Ovary (tissue), 9 donors: ENCODE data around the gene LMO1. TPM values are rescaled to one million over a fixed set of nuclear protein-coding genes. Genes with fewer than 3 reads are reported as not detected.

Experiments used
- DNase-seq, 5 donors: peaks; one replicate each; pipeline ENCODE4 v3.0.0-alpha.2; 2019 to 2020
- H3K27ac ChIP-seq, 2 donors: fragments of 200-600 bp; one replicate each; pipeline versions ENCODE4 v1.5.1 to v1.8.0; 2019 to 2022
- H3K27me3 ChIP-seq: fragments of 200-600 bp; one replicate; pipeline ENCODE4 v1.8.0; 2022
- H3K36me3 ChIP-seq: fragments of 200-600 bp; sonication (generic); one replicate; pipeline ENCODE4 v1.5.1; 2019
- H3K4me1 ChIP-seq: one replicate; pipeline ENCODE4 v1.8.1; 2013; ENCODE audit warnings: mild to moderate bottlenecking, moderate library complexity; ENCODE audit not compliant: insufficient read depth
- H3K4me3 ChIP-seq: fragments of 200-600 bp; sonication (generic); one replicate; pipeline ENCODE4 v1.5.1; 2017
- H3K9me3 ChIP-seq, 2 donors: fragments of 200-600 bp in 1 of 2; sonication (generic) in 1 of 2; one replicate each; pipeline versions ENCODE4 v1.5.1 to v1.8.1; 2013 to 2019; ENCODE audit warnings: mild to moderate bottlenecking in 1 of 2, moderate library complexity in 1 of 2
- EP300 ChIP-seq: sonication (generic); formaldehyde crosslinking; IDR thresholded peaks from one replicate; pipeline ENCODE4 v1.6.1; 2017; ENCODE audit warnings: antibody characterized with exemption
- POLR2A ChIP-seq: fragments of 450-650 bp; IDR thresholded peaks from one replicate; pipeline ENCODE4 v1.6.1; 2017; ENCODE audit warnings: antibody characterized with exemption, mild to moderate bottlenecking, moderate library complexity
- WGBS, 3 donors: extraction: QIAGEN DNeasy Blood & Tissue Kit in 1 of 3; methylation state at CpG; one replicate each; pipeline versions ENCODE4 v1.1.5 to v1.1.7; 2013 to 2017; 5-methylcytosine and 5-hydroxymethylcytosine counted together
- intact Hi-C, 4 donors: fragments of 100-400 bp; cut with DNase I; formaldehyde crosslinking; loops; one replicate each; pipeline versions ENCODE4 v1.11.0 to v1.15.1; 2022 to 2023
- polyA plus RNA-seq, 2 donors: library from polyadenylated mRNA; stranded (reverse); fragments of 200-250 nt in 1 of 2; fragments of 350-450 nt in 1 of 2; fragmentation: Illumina TruSeq in 1 of 2; extraction: RNeasy Lipid Tissue Mini Kit (QIAGEN cat#74804) in 1 of 2; gene quantifications; one replicate each; pipeline ENCODE4 v1.2.3, GENCODE V29; 2013 to 2014
- total RNA-seq, 7 donors: library from RNA; depleted of rRNA in 2 of 7; stranded (reverse); fragments of >200 nt in 2 of 7; fragmentation: NEBNext Ultra II Directional in 3 of 7; extraction: Animal tissue kit (Norgen Biotek cat#: 25700) in 3 of 7; gene quantifications; one replicate each; pipeline versions ENCODE4 v1.1.0 to v1.2.4, GENCODE V29; 2016 to 2023
- TF ChIP-seq, protein P1 (sequence below), 3 donors: fragments of 450-650 bp in 2 of 3; fragments of 200-600 bp in 1 of 3; IDR thresholded peaks; one replicate each; pipeline versions ENCODE4 v1.5.1 to v1.8.0; 2016 to 2022; ENCODE audit warnings: antibody characterized with exemption in 3 of 3, mild to moderate bottlenecking in 1 of 3
- donor health status: DM: no; HTN: no; CAD: no; lungs with moderate emphysema.
- donor health status: DM: no; HTN: no; CAD: no.
- donor health status: Bipolar disorder and iron deficiency.
- donor health status: DM: yes; HTN: yes; CAD: no.
- donor health status: DM: no; HTN: no; CAD: no.
- donor health status: DM: yes; HTN: yes; CAD: no.

Gene LMO1
- total and polyA plus RNA-seq, 9 donors: 0.18 to 0.55 (median 0.32) TPM; not detected in 6

- Histone ChIP-seq H3K4me3 (no peak overlapping the region), H3K36me3 (no peaks in the 10 kb centered on the region), H3K27me3 (no peaks in the 10 kb centered on the region), H3K4me1 (no peaks in the 10 kb centered on the region), H3K27ac (no peak overlapping the region), H3K9me3 (no peaks in the 10 kb centered on the region)
- no peak for TF ChIP-seq POLR2A
- TF ChIP-seq, protein P1, sequence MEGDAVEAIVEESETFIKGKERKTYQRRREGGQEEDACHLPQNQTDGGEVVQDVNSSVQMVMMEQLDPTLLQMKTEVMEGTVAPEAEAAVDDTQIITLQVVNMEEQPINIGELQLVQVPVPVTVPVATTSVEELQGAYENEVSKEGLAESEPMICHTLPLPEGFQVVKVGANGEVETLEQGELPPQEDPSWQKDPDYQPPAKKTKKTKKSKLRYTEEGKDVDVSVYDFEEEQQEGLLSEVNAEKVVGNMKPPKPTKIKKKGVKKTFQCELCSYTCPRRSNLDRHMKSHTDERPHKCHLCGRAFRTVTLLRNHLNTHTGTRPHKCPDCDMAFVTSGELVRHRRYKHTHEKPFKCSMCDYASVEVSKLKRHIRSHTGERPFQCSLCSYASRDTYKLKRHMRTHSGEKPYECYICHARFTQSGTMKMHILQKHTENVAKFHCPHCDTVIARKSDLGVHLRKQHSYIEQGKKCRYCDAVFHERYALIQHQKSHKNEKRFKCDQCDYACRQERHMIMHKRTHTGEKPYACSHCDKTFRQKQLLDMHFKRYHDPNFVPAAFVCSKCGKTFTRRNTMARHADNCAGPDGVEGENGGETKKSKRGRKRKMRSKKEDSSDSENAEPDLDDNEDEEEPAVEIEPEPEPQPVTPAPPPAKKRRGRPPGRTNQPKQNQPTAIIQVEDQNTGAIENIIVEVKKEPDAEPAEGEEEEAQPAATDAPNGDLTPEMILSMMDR (IDR thresholded peaks at IDR 0.05): no peak
- no peak for TF ChIP-seq EP300
- intact Hi-C loops: no loop called here
- no peak for DNase-seq
Observed at GRCh38 chr11:8287703-8288102, 24.0 kb upstream of the LMO1 start.

- no peak for DNase-seq
- Histone ChIP-seq H3K9me3 (no peaks in the 10 kb centered on the region), H3K4me3 (no peak overlapping the region), H3K27ac (no peak overlapping the region), H3K36me3 (no peaks in the 10 kb centered on the region), H3K4me1 (no peaks in the 10 kb centered on the region), H3K27me3 (no peaks in the 10 kb centered on the region)
- intact Hi-C loops: no loop called here
- 94 to 100% (median 94%) methylated on average over 5 of the region's 5 CpGs for WGBS, 3 donors
- TF ChIP-seq EP300 (no peak), POLR2A (no peak)
Observed at GRCh38 chr11:8287297-8287696, 23.6 kb upstream of the LMO1 start.

DNA sequence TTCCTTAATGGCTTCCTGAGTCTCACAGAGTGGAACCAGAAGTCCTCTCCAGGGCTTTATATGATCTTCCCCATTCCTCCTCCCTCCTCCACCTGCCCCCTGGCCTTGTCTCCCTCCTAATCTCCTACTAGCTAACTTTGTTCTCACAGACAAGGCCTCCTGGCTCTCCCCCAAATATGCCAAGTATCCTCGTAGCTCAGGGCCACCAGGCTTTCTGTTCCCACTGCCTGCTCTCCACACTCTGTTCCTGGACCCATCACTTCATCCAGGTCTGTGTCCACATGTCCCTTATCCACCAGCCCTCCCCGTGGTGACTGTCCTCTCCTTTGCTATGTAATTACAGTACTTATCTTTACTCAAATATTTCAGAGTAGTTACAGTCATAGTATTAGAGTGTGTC lies 23.2 kb upstream of the LMO1 start:
- 47 to 66% (median 50%) methylated on average over 2 of the region's 2 CpGs for WGBS, 3 donors
- DNase-seq: no peak

GRCh38 chr11:8285796-8286195 lies 22.1 kb upstream of the LMO1 start:
- 91 to 97% (median 93%) methylated on average over 4 of the region's 4 CpGs for WGBS, 3 donors
- H3K27me3 ChIP-seq: no peaks in the 10 kb centered on the region
- H3K9me3 ChIP-seq: no peaks in the 10 kb centered on the region
- H3K36me3 ChIP-seq: no peaks in the 10 kb centered on the region
- intact Hi-C loops: no loop called here
- no peaks in the 10 kb centered on the region for H3K4me1 ChIP-seq
- no peak for DNase-seq
- no peak overlapping the region for H3K4me3 ChIP-seq
- no peak for TF ChIP-seq EP300
- TF ChIP-seq, protein P1 (IDR thresholded peaks at IDR 0.05): no peak
- no peak overlapping the region for H3K27ac ChIP-seq

More for the DNA sequence above, 23.2 kb upstream of the LMO1 start:
- H3K27me3 ChIP-seq: no peaks in the 10 kb centered on the region
- no peaks in the 10 kb centered on the region for H3K36me3 ChIP-seq
- H3K27ac ChIP-seq: no peak overlapping the region
- H3K4me3 ChIP-seq: no peak overlapping the region
- no peaks in the 10 kb centered on the region for H3K4me1 ChIP-seq
- intact Hi-C loops: no loop called here
- no peak for TF ChIP-seq POLR2A
- no peaks in the 10 kb centered on the region for H3K9me3 ChIP-seq

- no peaks in the 10 kb centered on the region for H3K9me3 ChIP-seq
- no peaks in the 10 kb centered on the region for H3K4me1 ChIP-seq
- H3K4me3 ChIP-seq: no peak overlapping the region
- H3K27ac ChIP-seq: no peak overlapping the region
- H3K36me3 ChIP-seq: no peaks in the 10 kb centered on the region
- TF ChIP-seq POLR2A (no peak), EP300 (no peak)
- TF ChIP-seq, protein P1 (IDR thresholded peaks at IDR 0.05): no peak
- 80 to 99% (median 92%) methylated on average over 3 of the region's 3 CpGs for whole genome bisulfite sequencing, 3 donors
- no peak for DNase-seq
- intact Hi-C loops: no loop called here
- no peaks in the 10 kb centered on the region for H3K27me3 ChIP-seq
Observed at GRCh38 chr11:8285228-8285627, 21.6 kb upstream of the LMO1 start.
